Measurements from ENCODE around the gene RPS6KB2.
"Not testable (repeated sequence)": the region's sequence is repeated elsewhere in the genome, so short reads cannot be mapped to it uniquely, and the experiment has no call there.

RPS6KB2 gene

GRCh38 chr11:67464411-67465188, 36.3 kb downstream of the RPS6KB2 start:
- H3K4me3 Mint-ChIP-seq = peak overlapping the region; percentile 95
- H3K27ac Mint-ChIP-seq = peak overlapping the region; percentile 96
- H3K9me3 Mint-ChIP-seq = no peaks in the 10 kb centered on the region
- peaks cover 34% of the 10 kb centered on the region for H3K36me3 Mint-ChIP-seq (ENCODE audit: low read depth)
- peaks cover 9% of the 10 kb centered on the region for H3K27me3 Mint-ChIP-seq
- H3K4me1 Mint-ChIP-seq (ENCODE audit: low read depth) = peaks cover 60% of the 10 kb centered on the region
- intact Hi-C loops (cut with micrococcal nuclease) = loop anchor here (5.0 kb wide), 2 partner anchors 37 to 43 kb away; partner anchors contain the start of genes CDK2AP2, PITPNM1 and RPS6KB2

GRCh38 chr11:67465189-67465510, 36.9 kb downstream of the RPS6KB2 start:
- peaks cover 59% of the 10 kb centered on the region for H3K4me1 Mint-ChIP-seq (ENCODE audit: low read depth)
- peak overlapping the region; percentile 96 for H3K27ac Mint-ChIP-seq
- H3K27me3 Mint-ChIP-seq = peaks cover 9% of the 10 kb centered on the region
- intact Hi-C loops (cut with micrococcal nuclease) = loop anchor here (5.0 kb wide), 2 partner anchors 38 to 42 kb away; partner anchors contain the start of genes CDK2AP2, PITPNM1 and RPS6KB2
- H3K36me3 Mint-ChIP-seq (ENCODE audit: low read depth) = peaks cover 34% of the 10 kb centered on the region
- no peaks in the 10 kb centered on the region for H3K9me3 Mint-ChIP-seq
- H3K4me3 Mint-ChIP-seq = peak overlapping the region; percentile 95

GRCh38 chr11:67465530-67465929, 37.2 kb downstream of the RPS6KB2 start:
- intact Hi-C loops (cut with micrococcal nuclease) = loop anchor here (5.0 kb wide), 2 partner anchors 38 to 42 kb away; partner anchors contain the start of genes CDK2AP2, PITPNM1 and RPS6KB2
- H3K27ac Mint-ChIP-seq = peak overlapping the region; percentile 96
- H3K4me1 Mint-ChIP-seq (ENCODE audit: low read depth) = peaks cover 59% of the 10 kb centered on the region
- peaks cover 34% of the 10 kb centered on the region for H3K36me3 Mint-ChIP-seq (ENCODE audit: low read depth)
- H3K4me3 Mint-ChIP-seq = peak overlapping the region; percentile 95
- H3K9me3 Mint-ChIP-seq, H3K27me3 Mint-ChIP-seq: not testable (repeated sequence)

- H3K4me3 Mint-ChIP-seq = no peak overlapping the region
- H3K36me3 Mint-ChIP-seq (ENCODE audit: low read depth) = peaks cover 34% of the 10 kb centered on the region
- H3K9me3 Mint-ChIP-seq = no peaks in the 10 kb centered on the region
- peaks cover 7% of the 10 kb centered on the region for H3K27me3 Mint-ChIP-seq
- peaks cover 64% of the 10 kb centered on the region for H3K4me1 Mint-ChIP-seq (ENCODE audit: low read depth)
- intact Hi-C loops (cut with micrococcal nuclease) = loop anchor here (5.0 kb wide), 2 partner anchors 39 to 41 kb away; partner anchors contain the start of genes CDK2AP2, PITPNM1 and RPS6KB2
- peak overlapping the region; percentile 8 for H3K27ac Mint-ChIP-seq
Observed at GRCh38 chr11:67466367-67466766, 38.1 kb downstream of the RPS6KB2 start.

- Mint-ChIP-seq H3K4me1 (ENCODE audit: low read depth) (peaks cover 69% of the 10 kb centered on the region), H3K9me3 (no peaks in the 10 kb centered on the region), H3K27me3 (peaks cover 10% of the 10 kb centered on the region), H3K27ac (peak overlapping the region; percentile 8), H3K4me3 (peak overlapping the region; percentile 87), H3K36me3 (ENCODE audit: low read depth) (peaks cover 34% of the 10 kb centered on the region)
- intact Hi-C loops (cut with micrococcal nuclease) = loop anchor here (5.0 kb wide), 2 partner anchors 40 kb away; partner anchors contain the start of genes CDK2AP2, PITPNM1 and RPS6KB2
Observed at GRCh38 chr11:67466962-67467771, 38.9 kb downstream of the RPS6KB2 start.

GRCh38 chr11:67468056-67468455, 39.8 kb downstream of the RPS6KB2 start:
- Mint-ChIP-seq H3K4me1 (ENCODE audit: low read depth) (peaks cover 69% of the 10 kb centered on the region), H3K27me3 (peaks cover 10% of the 10 kb centered on the region), H3K27ac (peak overlapping the region; percentile 82), H3K4me3 (peak overlapping the region; percentile 87), H3K9me3 (no peaks in the 10 kb centered on the region), H3K36me3 (ENCODE audit: low read depth) (peaks cover 34% of the 10 kb centered on the region)
- intact Hi-C loops (cut with micrococcal nuclease) = loop anchor here (2.0 to 5.0 kb wide), 6 partner anchors 15 to 77 kb away; partner anchors contain the start of genes AIP, CDK2AP2, CORO1B and PITPNM1

GRCh38 chr11:67468456-67468758, 40.1 kb downstream of the RPS6KB2 start:
- Mint-ChIP-seq H3K36me3 (ENCODE audit: low read depth) (peaks cover 34% of the 10 kb centered on the region), H3K4me3 (peak overlapping the region; percentile 87), H3K27me3 (peaks cover 10% of the 10 kb centered on the region), H3K4me1 (ENCODE audit: low read depth) (peaks cover 69% of the 10 kb centered on the region), H3K27ac (peak overlapping the region; percentile 82), H3K9me3 (no peaks in the 10 kb centered on the region)
- intact Hi-C loops (cut with micrococcal nuclease) = loop anchor here (2.0 to 5.0 kb wide), 6 partner anchors 14 to 78 kb away; partner anchors contain the start of genes AIP, CDK2AP2, CORO1B and PITPNM1

GRCh38 chr11:67468759-67469507, 40.6 kb downstream of the RPS6KB2 start, which contains the start of gene TMEM134:
Gene TMEM134 (minus strand): TSS chr11:67469251. CDS start chr11:67469192, 59 bp downstream.
- peaks cover 64% of the 10 kb centered on the region for H3K4me1 Mint-ChIP-seq (ENCODE audit: low read depth)
- peaks cover 10% of the 10 kb centered on the region for H3K27me3 Mint-ChIP-seq
- peaks cover 34% of the 10 kb centered on the region for H3K36me3 Mint-ChIP-seq (ENCODE audit: low read depth)
- H3K27ac Mint-ChIP-seq = peak within 1 kb of the TSS; percentile 82
- H3K4me3 Mint-ChIP-seq = peak within 1 kb of the TSS; percentile 87
- intact Hi-C loops (cut with micrococcal nuclease) = loop anchor here (2.0 to 5.0 kb wide), 6 partner anchors 14 to 78 kb away; partner anchors contain the start of genes AIP, CDK2AP2, CORO1B and PITPNM1
- no peaks in the 10 kb centered on the region for H3K9me3 Mint-ChIP-seq

GRCh38 chr11:67469508-67469811, 41.2 kb downstream of the RPS6KB2 start:
- peaks cover 59% of the 10 kb centered on the region for H3K4me1 Mint-ChIP-seq (ENCODE audit: low read depth)
- no peaks in the 10 kb centered on the region for H3K9me3 Mint-ChIP-seq
- H3K36me3 Mint-ChIP-seq (ENCODE audit: low read depth) = peaks cover 33% of the 10 kb centered on the region
- intact Hi-C loops (cut with micrococcal nuclease) = loop anchor here (2.0 to 5.0 kb wide), 6 partner anchors 13 to 79 kb away; partner anchors contain the start of genes AIP, CDK2AP2, CORO1B and PITPNM1
- peak overlapping the region; percentile 87 for H3K4me3 Mint-ChIP-seq
- peaks cover 10% of the 10 kb centered on the region for H3K27me3 Mint-ChIP-seq
- H3K27ac Mint-ChIP-seq = peak overlapping the region; percentile 82

- H3K4me3 Mint-ChIP-seq = no peak overlapping the region
- H3K4me1 Mint-ChIP-seq (ENCODE audit: low read depth) = peaks cover 49% of the 10 kb centered on the region
- intact Hi-C loops (cut with micrococcal nuclease) = no loop called here
- H3K27me3 Mint-ChIP-seq = peaks cover 10% of the 10 kb centered on the region
- H3K36me3 Mint-ChIP-seq (ENCODE audit: low read depth) = peaks cover 23% of the 10 kb centered on the region
- H3K27ac Mint-ChIP-seq = peak overlapping the region; percentile 82
- no peaks in the 10 kb centered on the region for H3K9me3 Mint-ChIP-seq
Observed at GRCh38 chr11:67470337-67471002, 42.2 kb downstream of the RPS6KB2 start.

- peaks cover 31% of the 10 kb centered on the region for H3K4me1 Mint-ChIP-seq (ENCODE audit: low read depth)
- no peaks in the 10 kb centered on the region for H3K9me3 Mint-ChIP-seq
- H3K27me3 Mint-ChIP-seq = peaks cover 13% of the 10 kb centered on the region
- H3K36me3 Mint-ChIP-seq (ENCODE audit: low read depth) = peaks cover 8% of the 10 kb centered on the region
- no peak overlapping the region for H3K27ac Mint-ChIP-seq
- intact Hi-C loops (cut with micrococcal nuclease) = no loop called here
- no peak overlapping the region for H3K4me3 Mint-ChIP-seq
Observed at GRCh38 chr11:67472882-67473281, 44.6 kb downstream of the RPS6KB2 start.

GRCh38 chr11:67476692-67477091, 48.4 kb downstream of the RPS6KB2 start:
- intact Hi-C loops (cut with micrococcal nuclease); H3K4me1 Mint-ChIP-seq (ENCODE audit: low read depth); H3K9me3 Mint-ChIP-seq; H3K4me3 Mint-ChIP-seq; H3K36me3 Mint-ChIP-seq (ENCODE audit: low read depth); H3K27ac Mint-ChIP-seq: not testable (repeated sequence)
- H3K27me3 Mint-ChIP-seq = peaks cover 19% of the 10 kb centered on the region
